ENCODE results near the gene RPS6KC1.

DNA sequence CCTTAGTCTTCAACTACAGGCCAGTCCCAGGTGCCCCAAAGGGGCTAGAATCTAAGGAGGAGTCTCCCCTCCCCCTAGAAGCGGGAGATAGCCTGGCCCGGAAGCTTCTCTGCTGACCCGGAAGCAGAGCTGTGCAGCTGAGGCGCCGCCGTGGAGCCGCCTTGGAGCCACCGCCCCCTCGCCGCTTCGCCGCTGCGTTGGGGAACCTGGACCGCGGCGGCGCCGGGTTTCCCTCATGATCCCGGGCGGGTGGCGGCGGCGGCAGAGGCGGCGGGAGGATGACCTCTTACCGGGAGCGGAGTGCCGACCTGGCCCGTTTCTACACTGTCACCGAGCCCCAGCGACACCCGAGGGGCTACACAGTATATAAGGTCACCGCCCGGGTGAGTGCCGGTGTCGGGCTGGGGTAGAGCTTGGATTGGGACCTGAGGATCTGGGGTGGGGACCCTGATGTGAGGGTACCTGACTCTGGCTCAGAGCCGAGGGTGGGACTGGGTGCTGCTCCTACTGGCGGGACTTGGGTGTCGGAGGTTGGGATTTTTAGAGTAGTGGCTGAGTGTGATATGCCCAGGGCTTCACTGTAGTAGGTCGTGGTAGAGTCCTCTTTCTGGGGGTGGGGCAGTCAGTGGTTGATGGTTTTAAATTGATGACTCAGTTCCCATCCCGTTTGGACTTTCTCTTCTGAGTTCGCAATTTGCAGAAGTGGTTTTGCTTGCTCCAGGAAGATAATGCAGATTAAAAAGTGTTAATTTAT, at the start of gene RPS6KC1:
- TF ChIP-seq EZH2 (IDR thresholded peaks at IDR 0.05) = peak; percentile 71
- TF ChIP-seq, protein P1, sequence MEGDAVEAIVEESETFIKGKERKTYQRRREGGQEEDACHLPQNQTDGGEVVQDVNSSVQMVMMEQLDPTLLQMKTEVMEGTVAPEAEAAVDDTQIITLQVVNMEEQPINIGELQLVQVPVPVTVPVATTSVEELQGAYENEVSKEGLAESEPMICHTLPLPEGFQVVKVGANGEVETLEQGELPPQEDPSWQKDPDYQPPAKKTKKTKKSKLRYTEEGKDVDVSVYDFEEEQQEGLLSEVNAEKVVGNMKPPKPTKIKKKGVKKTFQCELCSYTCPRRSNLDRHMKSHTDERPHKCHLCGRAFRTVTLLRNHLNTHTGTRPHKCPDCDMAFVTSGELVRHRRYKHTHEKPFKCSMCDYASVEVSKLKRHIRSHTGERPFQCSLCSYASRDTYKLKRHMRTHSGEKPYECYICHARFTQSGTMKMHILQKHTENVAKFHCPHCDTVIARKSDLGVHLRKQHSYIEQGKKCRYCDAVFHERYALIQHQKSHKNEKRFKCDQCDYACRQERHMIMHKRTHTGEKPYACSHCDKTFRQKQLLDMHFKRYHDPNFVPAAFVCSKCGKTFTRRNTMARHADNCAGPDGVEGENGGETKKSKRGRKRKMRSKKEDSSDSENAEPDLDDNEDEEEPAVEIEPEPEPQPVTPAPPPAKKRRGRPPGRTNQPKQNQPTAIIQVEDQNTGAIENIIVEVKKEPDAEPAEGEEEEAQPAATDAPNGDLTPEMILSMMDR (IDR thresholded peaks at IDR 0.05) = no peak
- no peak for TF ChIP-seq EZH2phosphoT487 (IDR thresholded peaks at IDR 0.05)
